Keratinocyte (primary cell): ENCODE data around the gene S100G. TPM values are rescaled to one million over a fixed set of nuclear protein-coding genes. Genes with fewer than 3 reads are reported as not detected.

Experiments
- DNase-seq: peaks from one replicate; pipeline ENCODE4 v3.0.0-alpha.2; 2011; ENCODE audit warnings: low read depth, missing footprints, low spot score
- FAIRE-seq: peaks from 2 replicates; lab custom pipeline; 2011; peaks lifted over from hg19 to GRCh38; lab: Jason Lieb, UNC
- H2AFZ ChIP-seq: 2 replicates; pipeline ENCODE4 v1.6.0; 2012; ENCODE audit warnings: low read length, control low read depth, inconsistent platforms; ENCODE audit not compliant: control insufficient read depth
- H3K27ac ChIP-seq: 2 replicates; pipeline ENCODE4 v1.5.1; 2011; ENCODE audit warnings: low read length; ENCODE audit not compliant: control insufficient read depth, insufficient read depth
- H3K27me3 ChIP-seq: 3 replicates; pipeline ENCODE4 v1.6.0; 2011; ENCODE audit warnings: low read length; ENCODE audit not compliant: control insufficient read depth, insufficient read depth; ENCODE audit errors: extremely low read depth
- H3K36me3 ChIP-seq, 2 experiments: 2 replicates in 1 of 2; 3 replicates in 1 of 2; pipeline ENCODE4 v1.5.1; 2011; ENCODE audit warnings: low read length in 2 of 2, mild to moderate bottlenecking in 1 of 2; ENCODE audit not compliant: control insufficient read depth in 2 of 2, insufficient read depth in 2 of 2; ENCODE audit errors: extremely low read depth in 1 of 2
- H3K4me1 ChIP-seq: 3 replicates; pipeline ENCODE4 v1.5.1; 2011; ENCODE audit warnings: low read length; ENCODE audit not compliant: control insufficient read depth, insufficient read depth; ENCODE audit errors: extremely low read depth
- H3K4me2 ChIP-seq: 3 replicates; pipeline ENCODE4 v1.6.0; 2011; ENCODE audit warnings: low read depth, low read length; ENCODE audit not compliant: control insufficient read depth, insufficient read depth; ENCODE audit errors: extremely low read depth
- H3K4me3 ChIP-seq, 3 experiments: fragments of 200-600 bp in 1 of 3; sonication (generic) in 1 of 3; 2 replicates in 2 of 3; 3 replicates in 1 of 3; pipeline ENCODE4 v1.5.1; 2011 to 2016; ENCODE audit warnings: low read length in 3 of 3, mild to moderate bottlenecking in 3 of 3, control low read depth in 2 of 3, inconsistent platforms in 1 of 3, low read depth in 1 of 3, mixed read lengths in 1 of 3, mixed run types in 1 of 3, moderate library complexity in 1 of 3; ENCODE audit not compliant: control insufficient read depth in 2 of 3, insufficient read depth in 2 of 3; ENCODE audit errors: extremely low read depth in 1 of 3
- H3K79me2 ChIP-seq: 2 replicates; pipeline ENCODE4 v1.6.0; 2012; ENCODE audit warnings: low read length; ENCODE audit not compliant: control insufficient read depth, insufficient read depth
- H3K9ac ChIP-seq: 3 replicates; pipeline ENCODE4 v1.6.0; 2011; ENCODE audit warnings: low read length; ENCODE audit not compliant: control insufficient read depth, insufficient read depth; ENCODE audit errors: extremely low read depth
- H3K9me1 ChIP-seq: 3 replicates; pipeline ENCODE4 v1.6.0; 2011; ENCODE audit warnings: low read length; ENCODE audit not compliant: control insufficient read depth, insufficient read depth; ENCODE audit errors: extremely low read depth
- H3K9me3 ChIP-seq: 2 replicates; pipeline ENCODE4 v1.5.1; 2012; ENCODE audit warnings: low read depth, low read length; ENCODE audit not compliant: control insufficient read depth
- H4K20me1 ChIP-seq: 3 replicates; pipeline ENCODE4 v1.6.0; 2011; ENCODE audit warnings: low read length; ENCODE audit not compliant: control insufficient read depth, insufficient read depth; ENCODE audit errors: extremely low read depth
- CTCF ChIP-seq, 3 experiments: IDR thresholded peaks in 1 of 3; conservative IDR thresholded peaks in 1 of 3; optimal IDR thresholded peaks in 1 of 3; 2 replicates in 2 of 3; 3 replicates in 1 of 3; pipeline versions ENCODE3 to v1.5.1; 2011; ENCODE audit warnings: low read length in 3 of 3, mild to moderate bottlenecking in 3 of 3, moderate library complexity in 2 of 3, control low read depth in 1 of 3, inconsistent platforms in 1 of 3; ENCODE audit not compliant: insufficient read depth in 2 of 3; ENCODE audit errors: extremely low read depth in 1 of 3
- EZH2 ChIP-seq: IDR thresholded peaks from one replicate; pipeline ENCODE4 v1.6.1; 2012; ENCODE audit warnings: inconsistent platforms, mild to moderate bottlenecking, low read length, moderate library complexity
- dilution Hi-C: fragments of 300-500 bp; cut with MboI; formaldehyde crosslinking; loops from one replicate; pipeline ENCODE4 v1.7.0; 2020; ENCODE audit warnings: low sequenced_read_pairs; ENCODE audit not compliant: extremely low pct_ligation_motif_present
- polyA plus RNA-seq, 5 experiments: library from polyadenylated mRNA; depleted of rRNA in 3 of 5; stranded (reverse) in 3 of 5; stranded (forward) in 1 of 5; unstranded in 1 of 5; fragments of >200 nt; gene quantifications; 1 replicate in 1 of 5; 2 replicates in 3 of 5; 3 replicates in 1 of 5; pipeline versions ENCODE4 v1.2.1 to v1.2.3, GENCODE V29; 2011 to 2012; ENCODE audit warnings: missing spikeins in 2 of 5, low read depth in 1 of 5, low replicate concordance in 1 of 5

The S100G gene
- polyA plus RNA-seq, 1 donor (not counting 4 experiments of a cell fraction or from before 2014, with no cell fraction given), result not detected

GRCh38 chrX:16664626-16665025 lies 14.7 kb downstream of the S100G start:
- no peaks in the 10 kb centered on the region for H3K79me2 ChIP-seq
- H3K9ac ChIP-seq, result no peak overlapping the region
- FAIRE-seq (no peak), DNase-seq (no peak)
- no peaks in the 10 kb centered on the region for H3K9me1 ChIP-seq
- no peak overlapping the region for H3K27ac ChIP-seq
- dilution Hi-C loops, result loop anchor here (25.0 kb wide), 1 partner anchor 227 kb away; no protein-coding TSS in a partner anchor
- H3K4me1 ChIP-seq, result no peaks in the 10 kb centered on the region
- TF ChIP-seq EZH2 (no peak), CTCF (optimal IDR thresholded peaks at IDR 0.05 in 1 of 3, IDR thresholded peaks at IDR 0.05 in 1 of 3, conservative IDR thresholded peaks at IDR 0.05 in 1 of 3; ENCODE audit: extremely low read depth in 1 of 3, insufficient read depth in 2 of 3, low read length in 3 of 3) (peak in 1 of 3 experiments; percentile 42)
- no peak overlapping the region for H3K4me3 ChIP-seq
- no peaks in the 10 kb centered on the region for H3K27me3 ChIP-seq
- H3K9me3 ChIP-seq, result no peaks in the 10 kb centered on the region
- no peak overlapping the region for H2AFZ ChIP-seq
- H3K4me2 ChIP-seq, result no peak overlapping the region
- H3K36me3 ChIP-seq, result peaks cover 0 to 7% of the 10 kb centered on the region in 2 experiments
- H4K20me1 ChIP-seq, result no peaks in the 10 kb centered on the region

GRCh38 chrX:16665089-16665488 lies 15.1 kb downstream of the S100G start:
- no peak for DNase-seq
- Histone ChIP-seq H3K4me2 (no peak overlapping the region), H3K9me1 (no peaks in the 10 kb centered on the region), H3K27ac (no peak overlapping the region), H3K27me3 (no peaks in the 10 kb centered on the region), H3K4me1 (no peaks in the 10 kb centered on the region), H3K4me3 (no peak overlapping the region), H3K9ac (no peak overlapping the region), H3K9me3 (no peaks in the 10 kb centered on the region), H2AFZ (no peak overlapping the region), H4K20me1 (no peaks in the 10 kb centered on the region), H3K36me3 (peaks cover 0 to 8% of the 10 kb centered on the region in 2 experiments), H3K79me2 (no peaks in the 10 kb centered on the region)
- no peak for FAIRE-seq
- dilution Hi-C loops, result loop anchor here (25.0 kb wide), 1 partner anchor 228 kb away; no protein-coding TSS in a partner anchor
- TF ChIP-seq CTCF (optimal IDR thresholded peaks at IDR 0.05 in 1 of 3, IDR thresholded peaks at IDR 0.05 in 1 of 3, conservative IDR thresholded peaks at IDR 0.05 in 1 of 3; ENCODE audit: extremely low read depth in 1 of 3, insufficient read depth in 2 of 3, low read length in 3 of 3) (no peak), EZH2 (no peak)
